Raji (cell line): ENCODE data around the gene PRDM2.

ENCODE experiments used
- POLR2A ChIP-seq: IDR thresholded peaks from 2 replicates; pipeline ENCODE4 v1.6.1; 2011; ENCODE audit warnings: low read depth, low read length, control low read depth; ENCODE audit not compliant: insufficient read depth

The PRDM2 gene

GRCh38 chr1:13842497-13842896, 142.5 kb downstream of the PRDM2 start:
- TF ChIP-seq POLR2A, result no peak

GRCh38 chr1:13851726-13852125, 151.7 kb downstream of the PRDM2 start:
- TF ChIP-seq POLR2A, result no peak

GRCh38 chr1:13855554-13855953, 155.6 kb downstream of the PRDM2 start:
- TF ChIP-seq POLR2A, result no peak

GRCh38 chr1:13860031-13860430, 160.0 kb downstream of the PRDM2 start:
- no peak for TF ChIP-seq POLR2A

GRCh38 chr1:13864760-13865159, 164.8 kb downstream of the PRDM2 start:
- TF ChIP-seq POLR2A, result no peak

- TF ChIP-seq POLR2A, result no peak
Measured at GRCh38 chr1:13865851-13866250, 165.9 kb downstream of the PRDM2 start.

GRCh38 chr1:13867603-13868002, 167.6 kb downstream of the PRDM2 start:
- TF ChIP-seq POLR2A, result no peak

- TF ChIP-seq POLR2A, result no peak
Measured at GRCh38 chr1:13869172-13869797, 169.3 kb downstream of the PRDM2 start.

GRCh38 chr1:13871413-13871812, 171.4 kb downstream of the PRDM2 start:
- no peak for TF ChIP-seq POLR2A

GRCh38 chr1:13871886-13872285, 171.9 kb downstream of the PRDM2 start:
- TF ChIP-seq POLR2A, result no peak

- no peak for TF ChIP-seq POLR2A
Measured at GRCh38 chr1:13873032-13873431, 173.0 kb downstream of the PRDM2 start.
